Breast epithelium (tissue), 4 donors: ENCODE data around the gene TBXAS1. TPM values are rescaled to one million over a fixed set of nuclear protein-coding genes. Genes with fewer than 3 reads are reported as not detected.
A peak's percentile ranks its signal among the peaks of the same experiment; 100 is the strongest.

ENCODE experiments used
- DNase-seq, 2 donors: peaks; one replicate each; pipeline ENCODE4 v3.0.0-alpha.2; 2019; ENCODE audit warnings: low spot score in 2 of 2
- H3K27ac ChIP-seq, 2 donors: fragments of 200-600 bp; sonication (generic) in 1 of 2; one replicate each; pipeline ENCODE4 v1.5.1; 2016 to 2019; ENCODE audit warnings: mild to moderate bottlenecking in 1 of 2
- H3K27me3 ChIP-seq, 2 donors: fragments of 200-600 bp; sonication (generic) in 1 of 2; one replicate each; pipeline versions ENCODE4 v1.5.1 to v1.6.0; 2017 to 2019; ENCODE audit warnings: control low read depth in 1 of 2, mild to moderate bottlenecking in 1 of 2
- H3K36me3 ChIP-seq: fragments of 200-600 bp; one replicate; pipeline ENCODE4 v1.5.1; 2019
- H3K4me1 ChIP-seq, 2 donors: fragments of 200-600 bp; sonication (generic); one replicate each; pipeline ENCODE4 v1.5.1; 2016 to 2019; ENCODE audit warnings: control low read depth in 1 of 2
- H3K4me3 ChIP-seq, 3 donors: fragments of 200-600 bp; sonication (generic); 1 replicate in 2 of 3; 2 replicates in 1 of 3; pipeline ENCODE4 v1.5.1; 2016 to 2019; ENCODE audit warnings: mild to moderate bottlenecking in 3 of 3, moderate library complexity in 2 of 3
- H3K9me3 ChIP-seq, 2 donors: fragments of 200-600 bp; sonication (generic) in 1 of 2; one replicate each; pipeline ENCODE4 v1.5.1; 2016 to 2019; ENCODE audit warnings: control low read depth in 1 of 2
- CTCF ChIP-seq, 3 donors: fragments of 450-650 bp; IDR thresholded peaks; one replicate each; pipeline ENCODE4 v1.5.1; 2016 to 2017; ENCODE audit warnings: antibody characterized with exemption in 3 of 3, mild to moderate bottlenecking in 3 of 3, moderate library complexity in 3 of 3
- POLR2A ChIP-seq: fragments of 450-650 bp; IDR thresholded peaks from one replicate; pipeline ENCODE4 v1.6.1; 2016; ENCODE audit warnings: antibody characterized with exemption, mild to moderate bottlenecking, moderate library complexity
- POLR2AphosphoS5 ChIP-seq, 3 donors: sonication (generic); formaldehyde crosslinking; IDR thresholded peaks; one replicate each; pipeline ENCODE4 v1.6.1; 2017; ENCODE audit warnings: antibody characterized with exemption in 3 of 3
- intact Hi-C: fragments of 100-400 bp; cut with DNase I; formaldehyde crosslinking; loops from one replicate; pipeline ENCODE4 v1.15.1; 2023; ENCODE audit warnings: low total_unique reads
- total RNA-seq, 3 donors: library from RNA; depleted of rRNA; stranded (reverse); fragments of >200 nt; gene quantifications; one replicate each; pipeline ENCODE4 v1.1.0, GENCODE V29; 2016

TBXAS1 gene
- total RNA-seq, 3 donors from 2014 or later: 17.7 to 59.8 (median 17.9) TPM

- Histone ChIP-seq H3K36me3 (no peaks in the 10 kb centered on the region), H3K9me3 (no peaks in the 10 kb centered on the region), H3K4me1 (peaks cover 5 to 6% of the 10 kb centered on the region in 2 donors), H3K27ac (no peak overlapping the region), H3K4me3 (no peak overlapping the region), H3K27me3 (no peaks in the 10 kb centered on the region)
- no peak for DNase-seq
- intact Hi-C loops: no loop called here
- no peak for TF ChIP-seq POLR2A
These were observed 84.2 kb downstream of the TBXAS1 start for GRCh38 chr7:139913021-139913844.

- intact Hi-C loops: no loop called here
- Histone ChIP-seq H3K4me1 (peaks cover 5 to 6% of the 10 kb centered on the region in 2 donors), H3K27ac (no peak overlapping the region)
These were observed 84.7 kb downstream of the TBXAS1 start for GRCh38 chr7:139913845-139914135.

GRCh38 chr7:139914306-139915267 is 85.5 kb downstream of the TBXAS1 start:
- DNase-seq: no peak
- intact Hi-C loops: no loop called here
- Histone ChIP-seq H3K27me3 (no peaks in the 10 kb centered on the region), H3K27ac (no peak overlapping the region), H3K9me3 (no peaks in the 10 kb centered on the region), H3K36me3 (no peaks in the 10 kb centered on the region), H3K4me3 (no peak overlapping the region), H3K4me1 (peaks cover 5 to 6% of the 10 kb centered on the region in 2 donors)
- TF ChIP-seq POLR2A: no peak
- no peak for TF ChIP-seq POLR2AphosphoS5 (IDR thresholded peaks at IDR 0.05)

More at GRCh38 chr7:139913845-139914135, 84.7 kb downstream of the TBXAS1 start:
- DNase-seq: no peak
- H3K9me3 ChIP-seq: no peaks in the 10 kb centered on the region
- no peaks in the 10 kb centered on the region for H3K36me3 ChIP-seq
- H3K4me3 ChIP-seq: no peak overlapping the region
- no peaks in the 10 kb centered on the region for H3K27me3 ChIP-seq
- TF ChIP-seq POLR2A (no peak), CTCF (IDR thresholded peaks at IDR 0.05) (no peak), POLR2AphosphoS5 (IDR thresholded peaks at IDR 0.05) (no peak)

- H3K36me3 ChIP-seq: no peaks in the 10 kb centered on the region
- H3K27ac ChIP-seq: peak overlapping the region in 1 of 2 donors; percentile 64
- H3K9me3 ChIP-seq: no peaks in the 10 kb centered on the region
- intact Hi-C loops: no loop called here
- H3K4me1 ChIP-seq: peaks cover 5 to 6% of the 10 kb centered on the region in 2 donors
- H3K27me3 ChIP-seq: no peaks in the 10 kb centered on the region
- DNase-seq: no peak
- no peak overlapping the region for H3K4me3 ChIP-seq
- no peak for TF ChIP-seq POLR2A
- no peak for TF ChIP-seq POLR2AphosphoS5 (IDR thresholded peaks at IDR 0.05)
- no peak for TF ChIP-seq CTCF (IDR thresholded peaks at IDR 0.05)
These were observed 86.3 kb downstream of the TBXAS1 start for GRCh38 chr7:139915268-139915863.

GRCh38 chr7:139915864-139916716 is 87.0 kb downstream of the TBXAS1 start:
- H3K27ac ChIP-seq: peak overlapping the region; percentile 64 to 73

More at GRCh38 chr7:139915864-139916716, 87.0 kb downstream of the TBXAS1 start:
- no peaks in the 10 kb centered on the region for H3K27me3 ChIP-seq
- DNase-seq: peak in 1 of 2 donors; percentile 42
- intact Hi-C loops: no loop called here
- H3K36me3 ChIP-seq: no peaks in the 10 kb centered on the region
- no peaks in the 10 kb centered on the region for H3K9me3 ChIP-seq
- H3K4me1 ChIP-seq: peaks cover 5 to 6% of the 10 kb centered on the region in 2 donors
- TF ChIP-seq CTCF (IDR thresholded peaks at IDR 0.05) (no peak), POLR2A (no peak), POLR2AphosphoS5 (IDR thresholded peaks at IDR 0.05) (peak in 1 of 3 donors; percentile 55)
- H3K4me3 ChIP-seq: no peak overlapping the region
